ENCODE results near the gene TMEM218.

TMEM218 gene

DNA sequence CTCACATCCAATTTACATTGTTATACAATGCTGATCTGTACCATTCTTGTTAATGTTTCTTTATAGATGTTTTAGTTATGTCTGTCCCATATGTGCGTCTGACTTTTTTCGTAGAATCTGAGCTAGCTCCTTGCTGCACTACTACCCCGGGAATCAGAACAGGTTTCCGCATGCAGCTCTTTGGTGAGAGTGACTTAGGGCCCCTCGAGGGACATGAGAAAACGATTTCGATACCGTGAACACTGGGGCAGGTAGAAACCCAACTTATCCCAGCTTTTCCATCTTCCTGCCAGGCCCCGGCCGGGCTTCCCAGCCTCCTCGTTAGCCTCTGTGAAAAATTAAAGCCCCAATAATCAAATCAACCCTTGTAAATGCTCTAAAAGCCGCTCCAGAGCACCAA is 29.8 kb upstream of the TMEM218 start:
- Histone ChIP-seq H3K4me1 (ENCODE audit: insufficient read depth, insufficient read length) (peaks cover 5% of the 10 kb centered on the region), H3K27me3 (ENCODE audit: insufficient read depth, insufficient read length) (peaks cover 40% of the 10 kb centered on the region), H3K9me3 (ENCODE audit: insufficient read depth, low read length) (no peaks in the 10 kb centered on the region), H3K9ac (ENCODE audit: insufficient read length, low read depth) (no peak overlapping the region), H3K36me3 (ENCODE audit: insufficient read depth, insufficient read length, low read length) (no peaks in the 10 kb centered on the region), H3K4me3 (ENCODE audit: insufficient read length, low read depth) (no peak overlapping the region)
- TF ChIP-seq YY1 (IDR thresholded peaks at IDR 0.05; ENCODE audit: insufficient read depth, insufficient read length) (no peak), ZNF274 (IDR thresholded peaks at IDR 0.05; ENCODE audit: low read depth, low read length) (no peak), SUZ12 (IDR thresholded peaks at IDR 0.05; ENCODE audit: extremely low read depth, insufficient read depth, insufficient read length) (no peak)
- no peak for DNase-seq (ENCODE audit: low read depth, low spot score)

DNA sequence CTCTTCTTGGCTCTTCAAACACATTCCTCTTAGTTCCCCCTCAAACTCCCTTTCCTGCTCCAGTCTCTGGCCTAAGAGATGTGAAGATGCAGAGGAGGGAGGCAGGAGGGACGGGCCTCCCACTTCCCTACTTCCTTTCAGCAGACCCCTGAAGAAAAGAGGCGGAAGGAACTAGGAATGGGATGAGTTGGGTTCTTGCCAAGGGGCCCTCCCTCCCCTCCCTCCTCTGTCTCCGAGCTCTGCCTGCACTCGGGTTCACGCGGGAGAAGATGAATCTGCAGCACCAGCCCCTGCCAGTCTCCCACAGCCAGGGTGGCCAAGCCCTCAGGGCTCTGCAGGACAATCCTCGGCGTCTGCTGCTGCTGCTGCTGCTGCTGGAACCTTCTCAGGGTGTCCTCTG is 28.8 kb upstream of the TMEM218 start:
- H3K27me3 ChIP-seq (ENCODE audit: insufficient read depth, insufficient read length): peaks cover 40% of the 10 kb centered on the region
- H3K9ac ChIP-seq (ENCODE audit: insufficient read length, low read depth): no peak overlapping the region
- H3K36me3 ChIP-seq (ENCODE audit: insufficient read depth, insufficient read length, low read length): no peaks in the 10 kb centered on the region
- H3K9me3 ChIP-seq (ENCODE audit: insufficient read depth, low read length): no peaks in the 10 kb centered on the region
- TF ChIP-seq SUZ12 (IDR thresholded peaks at IDR 0.05; ENCODE audit: extremely low read depth, insufficient read depth, insufficient read length) (no peak), ZNF274 (IDR thresholded peaks at IDR 0.05; ENCODE audit: low read depth, low read length) (no peak), YY1 (IDR thresholded peaks at IDR 0.05; ENCODE audit: insufficient read depth, insufficient read length) (no peak)
- peaks cover 5% of the 10 kb centered on the region for H3K4me1 ChIP-seq (ENCODE audit: insufficient read depth, insufficient read length)
- no peak overlapping the region for H3K4me3 ChIP-seq (ENCODE audit: insufficient read length, low read depth)
- DNase-seq (ENCODE audit: low read depth, low spot score): no peak

GRCh38 chr11:125139778-125140177 is 28.4 kb upstream of the TMEM218 start:
- H3K9me3 ChIP-seq (ENCODE audit: insufficient read depth, low read length): no peaks in the 10 kb centered on the region
- H3K9ac ChIP-seq (ENCODE audit: insufficient read length, low read depth): no peak overlapping the region
- no peak for DNase-seq (ENCODE audit: low read depth, low spot score)
- no peaks in the 10 kb centered on the region for H3K36me3 ChIP-seq (ENCODE audit: insufficient read depth, insufficient read length, low read length)
- peaks cover 5% of the 10 kb centered on the region for H3K4me1 ChIP-seq (ENCODE audit: insufficient read depth, insufficient read length)
- peaks cover 38% of the 10 kb centered on the region for H3K27me3 ChIP-seq (ENCODE audit: insufficient read depth, insufficient read length)
- H3K4me3 ChIP-seq (ENCODE audit: insufficient read length, low read depth): no peak overlapping the region
- TF ChIP-seq ZNF274 (IDR thresholded peaks at IDR 0.05; ENCODE audit: low read depth, low read length): no peak
- no peak for TF ChIP-seq SUZ12 (IDR thresholded peaks at IDR 0.05; ENCODE audit: extremely low read depth, insufficient read depth, insufficient read length)
- no peak for TF ChIP-seq YY1 (IDR thresholded peaks at IDR 0.05; ENCODE audit: insufficient read depth, insufficient read length)

GRCh38 chr11:125138966-125139365 is 27.5 kb upstream of the TMEM218 start:
- no peak for DNase-seq (ENCODE audit: low read depth, low spot score)
- no peak for TF ChIP-seq SUZ12 (IDR thresholded peaks at IDR 0.05; ENCODE audit: extremely low read depth, insufficient read depth, insufficient read length)
- no peak for TF ChIP-seq YY1 (IDR thresholded peaks at IDR 0.05; ENCODE audit: insufficient read depth, insufficient read length)
- TF ChIP-seq ZNF274 (IDR thresholded peaks at IDR 0.05; ENCODE audit: low read depth, low read length): no peak
- Histone ChIP-seq H3K4me3 (ENCODE audit: insufficient read length, low read depth) (no peak overlapping the region), H3K27me3 (ENCODE audit: insufficient read depth, insufficient read length) (peaks cover 30% of the 10 kb centered on the region), H3K4me1 (ENCODE audit: insufficient read depth, insufficient read length) (peaks cover 5% of the 10 kb centered on the region), H3K9ac (ENCODE audit: insufficient read length, low read depth) (no peak overlapping the region), H3K36me3 (ENCODE audit: insufficient read depth, insufficient read length, low read length) (no peaks in the 10 kb centered on the region), H3K9me3 (ENCODE audit: insufficient read depth, low read length) (no peaks in the 10 kb centered on the region)

DNA sequence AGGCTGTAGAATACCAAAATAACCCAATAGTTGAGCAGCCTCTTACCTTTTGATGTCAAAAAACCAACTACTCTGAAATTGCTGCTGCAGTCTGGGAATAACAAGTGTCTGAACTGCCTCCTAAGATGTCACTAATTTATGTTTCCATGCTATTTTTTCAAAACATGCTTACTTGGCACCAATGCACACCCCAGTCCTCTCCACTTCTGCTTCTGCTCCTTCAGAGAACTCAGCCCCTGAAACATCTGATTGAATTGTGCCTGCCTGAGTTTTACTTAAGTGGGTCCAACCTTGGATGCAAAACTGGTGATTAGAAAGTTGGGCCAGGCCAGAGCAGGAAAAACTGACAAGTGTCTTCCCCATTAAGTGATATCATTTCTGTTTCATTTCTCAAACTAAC is 24.6 kb upstream of the TMEM218 start:
- no peak overlapping the region for H3K4me3 ChIP-seq (ENCODE audit: insufficient read length, low read depth)
- peaks cover 5% of the 10 kb centered on the region for H3K4me1 ChIP-seq (ENCODE audit: insufficient read depth, insufficient read length)
- no peaks in the 10 kb centered on the region for H3K36me3 ChIP-seq (ENCODE audit: insufficient read depth, insufficient read length, low read length)
- no peak overlapping the region for H3K9ac ChIP-seq (ENCODE audit: insufficient read length, low read depth)
- TF ChIP-seq ZNF274 (IDR thresholded peaks at IDR 0.05; ENCODE audit: low read depth, low read length) (no peak), SUZ12 (IDR thresholded peaks at IDR 0.05; ENCODE audit: extremely low read depth, insufficient read depth, insufficient read length) (no peak), YY1 (IDR thresholded peaks at IDR 0.05; ENCODE audit: insufficient read depth, insufficient read length) (no peak)
- H3K27me3 ChIP-seq (ENCODE audit: insufficient read depth, insufficient read length): peaks cover 14% of the 10 kb centered on the region
- no peaks in the 10 kb centered on the region for H3K9me3 ChIP-seq (ENCODE audit: insufficient read depth, low read length)
- DNase-seq (ENCODE audit: low read depth, low spot score): no peak

- no peak for DNase-seq (ENCODE audit: low read depth, low spot score)
- H3K9me3 ChIP-seq (ENCODE audit: insufficient read depth, low read length): no peaks in the 10 kb centered on the region
- no peaks in the 10 kb centered on the region for H3K36me3 ChIP-seq (ENCODE audit: insufficient read depth, insufficient read length, low read length)
- no peak overlapping the region for H3K9ac ChIP-seq (ENCODE audit: insufficient read length, low read depth)
- H3K27me3 ChIP-seq (ENCODE audit: insufficient read depth, insufficient read length): peaks cover 3% of the 10 kb centered on the region
- no peak for TF ChIP-seq YY1 (IDR thresholded peaks at IDR 0.05; ENCODE audit: insufficient read depth, insufficient read length)
- no peak for TF ChIP-seq SUZ12 (IDR thresholded peaks at IDR 0.05; ENCODE audit: extremely low read depth, insufficient read depth, insufficient read length)
- no peak for TF ChIP-seq ZNF274 (IDR thresholded peaks at IDR 0.05; ENCODE audit: low read depth, low read length)
- no peaks in the 10 kb centered on the region for H3K4me1 ChIP-seq (ENCODE audit: insufficient read depth, insufficient read length)
- H3K4me3 ChIP-seq (ENCODE audit: insufficient read length, low read depth): no peak overlapping the region
Observed at GRCh38 chr11:125132596-125132995, 21.2 kb upstream of the TMEM218 start.

- Histone ChIP-seq H3K36me3 (ENCODE audit: insufficient read depth, insufficient read length, low read length) (no peaks in the 10 kb centered on the region), H3K9ac (ENCODE audit: insufficient read length, low read depth) (no peak overlapping the region), H3K4me1 (ENCODE audit: insufficient read depth, insufficient read length) (no peaks in the 10 kb centered on the region), H3K4me3 (ENCODE audit: insufficient read length, low read depth) (no peak overlapping the region), H3K27me3 (ENCODE audit: insufficient read depth, insufficient read length) (peaks cover 3% of the 10 kb centered on the region), H3K9me3 (ENCODE audit: insufficient read depth, low read length) (no peaks in the 10 kb centered on the region)
- DNase-seq (ENCODE audit: low read depth, low spot score): no peak
- no peak for TF ChIP-seq YY1 (IDR thresholded peaks at IDR 0.05; ENCODE audit: insufficient read depth, insufficient read length)
- no peak for TF ChIP-seq ZNF274 (IDR thresholded peaks at IDR 0.05; ENCODE audit: low read depth, low read length)
- TF ChIP-seq SUZ12 (IDR thresholded peaks at IDR 0.05; ENCODE audit: extremely low read depth, insufficient read depth, insufficient read length): no peak
Observed at GRCh38 chr11:125132071-125132470, 20.6 kb upstream of the TMEM218 start.

All from NT2/D1 (cell line).